K562 (cell line): ENCODE results near the gene CCNY. TPM values are rescaled to one million over a fixed set of nuclear protein-coding genes. Genes with fewer than 3 reads are reported as not detected.

ENCODE experiments used
- CBX8 ChIP-seq: fragments of 200-600 bp; sonication (generic); IDR thresholded peaks from 2 replicates; pipeline ENCODE4 v1.6.1; 2012; ENCODE audit warnings: borderline replicate concordance, mixed run types, low read depth, mild to moderate bottlenecking, moderate library complexity, mixed read lengths, low read length, control low read depth, inconsistent platforms; ENCODE audit not compliant: poor library complexity, severe bottlenecking; ENCODE audit errors: extremely low read depth
- FOXJ3 ChIP-seq: sonication (generic); formaldehyde crosslinking; IDR thresholded peaks from 2 replicates; pipeline ENCODE4 v1.4.0; 2020; ENCODE audit warnings: mild to moderate bottlenecking, missing genetic modification reagents
- HEY1 ChIP-seq: fragments of 250-450 bp; sonication (Bioruptor Pico); IDR thresholded peaks from 2 replicates; pipeline ENCODE4 v1.5.0; 2020; ENCODE audit warnings: mild to moderate bottlenecking, moderate library complexity, borderline replicate concordance
- HMG20B ChIP-seq: fragments of 250-450 bp; sonication (Bioruptor Pico); IDR thresholded peaks from 2 replicates; pipeline ENCODE4 v1.5.0; 2021; ENCODE audit warnings: mild to moderate bottlenecking
- HOXB6 ChIP-seq: fragments of 250-450 bp; sonication (Bioruptor Pico); IDR thresholded peaks from 2 replicates; pipeline ENCODE4 v1.5.1; 2022; ENCODE audit warnings: mild to moderate bottlenecking, borderline replicate concordance
- IRF2 ChIP-seq: sonication (generic); formaldehyde crosslinking; IDR thresholded peaks from 2 replicates; pipeline ENCODE4 v1.8.1; 2022; ENCODE audit warnings: mild to moderate bottlenecking, missing genetic modification reagents
- KLF13 ChIP-seq: fragments of 450-650 bp; IDR thresholded peaks from 2 replicates; pipeline ENCODE4 v1.6.1; 2016; ENCODE audit warnings: missing genetic modification characterization, low read depth, mild to moderate bottlenecking, missing compliant biosample characterization, moderate library complexity, borderline replicate concordance
- LARP7 ChIP-seq: fragments of 450-650 bp; IDR thresholded peaks from 2 replicates; pipeline ENCODE4 v1.6.1; 2016
- NCOA6 ChIP-seq: fragments of 450-650 bp; IDR thresholded peaks from 2 replicates; pipeline ENCODE4 v1.6.1; 2017; ENCODE audit warnings: mild to moderate bottlenecking
- NFIX ChIP-seq: fragments of 250-450 bp; sonication (Bioruptor Pico); IDR thresholded peaks from 2 replicates; pipeline ENCODE4 v1.4.0; 2020; ENCODE audit warnings: low read depth, mild to moderate bottlenecking, moderate library complexity
- OTX1 ChIP-seq: fragments of 450-650 bp; formaldehyde crosslinking; IDR thresholded peaks from 2 replicates; pipeline ENCODE4 v1.4.0; 2022; ENCODE audit warnings: mild to moderate bottlenecking
- RBM25 ChIP-seq: fragments of 200-400 bp; formaldehyde crosslinking; IDR thresholded peaks from 2 replicates; pipeline ENCODE4 v1.6.1; 2018; ENCODE audit warnings: low read length, low read depth, moderate library complexity; ENCODE audit not compliant: severe bottlenecking
- SAFB ChIP-seq: fragments of 200-400 bp; formaldehyde crosslinking; IDR thresholded peaks from 2 replicates; pipeline ENCODE4 v1.6.1; 2017; ENCODE audit warnings: low read depth, low read length, borderline replicate concordance
- TARDBP ChIP-seq: fragments of 450-650 bp; IDR thresholded peaks from 2 replicates; pipeline ENCODE4 v1.6.1; 2016
- ZBED1 ChIP-seq: IDR thresholded peaks from 2 replicates; pipeline ENCODE4 v1.6.1; 2014
- ZEB2 ChIP-seq: fragments of 450-650 bp; IDR thresholded peaks from 2 replicates; pipeline ENCODE4 v1.6.1; 2016
- ZNF124 ChIP-seq: sonication (generic); formaldehyde crosslinking; IDR thresholded peaks from 2 replicates; pipeline ENCODE4 v1.8.1; 2022; ENCODE audit warnings: missing genetic modification reagents
- ZNF23 ChIP-seq: fragments of 250-450 bp; sonication (Bioruptor Pico); IDR thresholded peaks from 2 replicates; pipeline ENCODE4 v1.4.0; 2020; ENCODE audit warnings: mild to moderate bottlenecking
- polyA plus RNA-seq, 8 experiments: library from polyadenylated mRNA; depleted of rRNA in 4 of 8; stranded (reverse) in 5 of 8; unstranded in 3 of 8; fragments of >200 nt; fragmentation: Nextera tagmentation in 2 of 8; fragmentation: Illumina TruSeq in 1 of 8; extraction: Ambion mirVana in 2 of 8; extraction: Trizol in 1 of 8; gene quantifications; 2 replicates each; pipeline versions ENCODE4 v1.2.1 to v1.2.3, GENCODE V29; 2011 to 2014; ENCODE audit warnings: inconsistent platforms in 1 of 8, missing spikeins in 1 of 8
- total RNA-seq, 7 experiments: library from RNA; depleted of rRNA in 6 of 7; stranded (reverse); fragments of >200 nt in 6 of 7; fragmentation: Illumina TruSeq in 2 of 7; extraction: Trizol in 2 of 7; gene quantifications; 2 replicates each; pipeline versions ENCODE4 v1.2.1 to v1.2.3, GENCODE V29; 2011 to 2021; ENCODE audit warnings: low replicate concordance in 1 of 7
- TF ChIP-seq, protein P1 (sequence below), 2 experiments: fragments of 450-650 bp in 1 of 2; IDR thresholded peaks; 2 replicates each; pipeline ENCODE4 v1.6.1; 2011 to 2017; ENCODE audit warnings: low read depth in 2 of 2, antibody characterized with exemption in 1 of 2, borderline replicate concordance in 1 of 2, low read length in 1 of 2, mild to moderate bottlenecking in 1 of 2, mixed read lengths in 1 of 2; ENCODE audit not compliant: control insufficient read depth in 1 of 2
- TF ChIP-seq, protein P2 (sequence below): fragments of 450-650 bp; IDR thresholded peaks from 2 replicates; pipeline ENCODE4 v1.6.1; 2017; ENCODE audit warnings: antibody characterized with exemption
- TF ChIP-seq, protein P3 (sequence below): fragments of 450-650 bp; IDR thresholded peaks from one replicate; pipeline ENCODE4 v1.6.1; 2018; ENCODE audit warnings: mild to moderate bottlenecking, moderate library complexity; ENCODE audit not compliant: partially characterized antibody
- TF ChIP-seq, protein P4 (sequence below): fragments of 450-650 bp; IDR thresholded peaks from 2 replicates; pipeline ENCODE4 v1.6.1; 2016; ENCODE audit warnings: borderline replicate concordance

Gene CCNY
- total and polyA plus RNA-seq, 9 of the 15 experiments (the other 6 are each of a cell fraction or from before 2014, with no cell fraction given), result 8.4 to 109 (median 38.6) TPM

DNA sequence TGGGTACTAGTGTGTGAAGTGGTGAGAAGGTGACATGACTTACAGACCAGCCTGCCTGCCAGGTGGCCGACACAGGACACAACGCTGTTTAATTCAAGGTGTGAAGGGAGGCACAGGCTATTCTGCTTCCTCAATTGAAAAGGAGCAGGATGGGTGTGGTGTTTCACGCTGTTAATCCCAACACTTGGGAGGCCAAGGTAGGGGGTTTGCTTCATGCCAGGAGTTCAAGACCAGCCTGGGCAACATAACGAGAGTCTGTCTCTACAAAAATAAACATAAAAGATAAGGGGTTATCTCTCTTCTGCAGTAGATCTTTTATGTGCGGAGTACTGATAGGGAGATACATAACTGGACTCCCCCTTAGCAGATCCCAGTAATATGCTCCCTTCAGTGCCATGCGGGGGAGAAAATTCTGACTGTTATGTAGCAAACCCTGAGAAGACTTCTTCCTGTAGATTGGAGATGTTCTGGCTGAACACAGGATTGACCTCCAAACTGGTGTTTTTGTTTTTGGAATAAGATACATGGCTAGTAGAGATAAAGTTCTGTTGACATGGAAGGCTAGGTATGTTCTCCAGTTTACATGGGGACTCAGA lies 63.2 kb downstream of the CCNY start (continued):
- TF ChIP-seq, protein P1, sequence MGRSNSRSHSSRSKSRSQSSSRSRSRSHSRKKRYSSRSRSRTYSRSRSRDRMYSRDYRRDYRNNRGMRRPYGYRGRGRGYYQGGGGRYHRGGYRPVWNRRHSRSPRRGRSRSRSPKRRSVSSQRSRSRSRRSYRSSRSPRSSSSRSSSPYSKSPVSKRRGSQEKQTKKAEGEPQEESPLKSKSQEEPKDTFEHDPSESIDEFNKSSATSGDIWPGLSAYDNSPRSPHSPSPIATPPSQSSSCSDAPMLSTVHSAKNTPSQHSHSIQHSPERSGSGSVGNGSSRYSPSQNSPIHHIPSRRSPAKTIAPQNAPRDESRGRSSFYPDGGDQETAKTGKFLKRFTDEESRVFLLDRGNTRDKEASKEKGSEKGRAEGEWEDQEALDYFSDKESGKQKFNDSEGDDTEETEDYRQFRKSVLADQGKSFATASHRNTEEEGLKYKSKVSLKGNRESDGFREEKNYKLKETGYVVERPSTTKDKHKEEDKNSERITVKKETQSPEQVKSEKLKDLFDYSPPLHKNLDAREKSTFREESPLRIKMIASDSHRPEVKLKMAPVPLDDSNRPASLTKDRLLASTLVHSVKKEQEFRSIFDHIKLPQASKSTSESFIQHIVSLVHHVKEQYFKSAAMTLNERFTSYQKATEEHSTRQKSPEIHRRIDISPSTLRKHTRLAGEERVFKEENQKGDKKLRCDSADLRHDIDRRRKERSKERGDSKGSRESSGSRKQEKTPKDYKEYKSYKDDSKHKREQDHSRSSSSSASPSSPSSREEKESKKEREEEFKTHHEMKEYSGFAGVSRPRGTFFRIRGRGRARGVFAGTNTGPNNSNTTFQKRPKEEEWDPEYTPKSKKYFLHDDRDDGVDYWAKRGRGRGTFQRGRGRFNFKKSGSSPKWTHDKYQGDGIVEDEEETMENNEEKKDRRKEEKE (IDR thresholded peaks at IDR 0.05; ENCODE audit: borderline replicate concordance in 1 of 2, control insufficient read depth in 1 of 2, low read depth in 2 of 2, low read length in 1 of 2), result no peak
- TF ChIP-seq OTX1 (CRISPR knock-in tag), result no peak
- no peak for TF ChIP-seq KLF13
- TF ChIP-seq, protein P2, sequence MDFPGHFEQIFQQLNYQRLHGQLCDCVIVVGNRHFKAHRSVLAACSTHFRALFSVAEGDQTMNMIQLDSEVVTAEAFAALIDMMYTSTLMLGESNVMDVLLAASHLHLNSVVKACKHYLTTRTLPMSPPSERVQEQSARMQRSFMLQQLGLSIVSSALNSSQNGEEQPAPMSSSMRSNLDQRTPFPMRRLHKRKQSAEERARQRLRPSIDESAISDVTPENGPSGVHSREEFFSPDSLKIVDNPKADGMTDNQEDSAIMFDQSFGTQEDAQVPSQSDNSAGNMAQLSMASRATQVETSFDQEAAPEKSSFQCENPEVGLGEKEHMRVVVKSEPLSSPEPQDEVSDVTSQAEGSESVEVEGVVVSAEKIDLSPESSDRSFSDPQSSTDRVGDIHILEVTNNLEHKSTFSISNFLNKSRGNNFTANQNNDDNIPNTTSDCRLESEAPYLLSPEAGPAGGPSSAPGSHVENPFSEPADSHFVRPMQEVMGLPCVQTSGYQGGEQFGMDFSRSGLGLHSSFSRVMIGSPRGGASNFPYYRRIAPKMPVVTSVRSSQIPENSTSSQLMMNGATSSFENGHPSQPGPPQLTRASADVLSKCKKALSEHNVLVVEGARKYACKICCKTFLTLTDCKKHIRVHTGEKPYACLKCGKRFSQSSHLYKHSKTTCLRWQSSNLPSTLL, result 0 out of 2 replicates have a peak, but pooled peaks have one; percentile 58
- no peak for TF ChIP-seq CBX8
- no peak for TF ChIP-seq ZNF23 (CRISPR knock-in tag)
- no peak for TF ChIP-seq RBM25
- TF ChIP-seq SAFB, result no peak
- no peak for TF ChIP-seq HMG20B
- TF ChIP-seq HOXB6, result no peak
- peak; percentile 88 for TF ChIP-seq ZEB2
- TF ChIP-seq, protein P3, sequence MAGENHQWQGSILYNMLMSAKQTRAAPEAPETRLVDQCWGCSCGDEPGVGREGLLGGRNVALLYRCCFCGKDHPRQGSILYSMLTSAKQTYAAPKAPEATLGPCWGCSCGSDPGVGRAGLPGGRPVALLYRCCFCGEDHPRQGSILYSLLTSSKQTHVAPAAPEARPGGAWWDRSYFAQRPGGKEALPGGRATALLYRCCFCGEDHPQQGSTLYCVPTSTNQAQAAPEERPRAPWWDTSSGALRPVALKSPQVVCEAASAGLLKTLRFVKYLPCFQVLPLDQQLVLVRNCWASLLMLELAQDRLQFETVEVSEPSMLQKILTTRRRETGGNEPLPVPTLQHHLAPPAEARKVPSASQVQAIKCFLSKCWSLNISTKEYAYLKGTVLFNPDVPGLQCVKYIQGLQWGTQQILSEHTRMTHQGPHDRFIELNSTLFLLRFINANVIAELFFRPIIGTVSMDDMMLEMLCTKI, result no peak
- TF ChIP-seq HEY1 (CRISPR knock-in tag), result peak; percentile 50; the same call in 1 of the 2 replicates
- no peak for TF ChIP-seq LARP7
- TF ChIP-seq NCOA6, result no peak
- no peak for TF ChIP-seq ZNF124 (CRISPR knock-in tag)
- TF ChIP-seq TARDBP, result no peak
- no peak for TF ChIP-seq NFIX (CRISPR knock-in tag)
- no peak for TF ChIP-seq IRF2 (CRISPR knock-in tag)
- no peak for TF ChIP-seq FOXJ3 (CRISPR knock-in tag)
- no peak for TF ChIP-seq ZBED1
- TF ChIP-seq, protein P4, sequence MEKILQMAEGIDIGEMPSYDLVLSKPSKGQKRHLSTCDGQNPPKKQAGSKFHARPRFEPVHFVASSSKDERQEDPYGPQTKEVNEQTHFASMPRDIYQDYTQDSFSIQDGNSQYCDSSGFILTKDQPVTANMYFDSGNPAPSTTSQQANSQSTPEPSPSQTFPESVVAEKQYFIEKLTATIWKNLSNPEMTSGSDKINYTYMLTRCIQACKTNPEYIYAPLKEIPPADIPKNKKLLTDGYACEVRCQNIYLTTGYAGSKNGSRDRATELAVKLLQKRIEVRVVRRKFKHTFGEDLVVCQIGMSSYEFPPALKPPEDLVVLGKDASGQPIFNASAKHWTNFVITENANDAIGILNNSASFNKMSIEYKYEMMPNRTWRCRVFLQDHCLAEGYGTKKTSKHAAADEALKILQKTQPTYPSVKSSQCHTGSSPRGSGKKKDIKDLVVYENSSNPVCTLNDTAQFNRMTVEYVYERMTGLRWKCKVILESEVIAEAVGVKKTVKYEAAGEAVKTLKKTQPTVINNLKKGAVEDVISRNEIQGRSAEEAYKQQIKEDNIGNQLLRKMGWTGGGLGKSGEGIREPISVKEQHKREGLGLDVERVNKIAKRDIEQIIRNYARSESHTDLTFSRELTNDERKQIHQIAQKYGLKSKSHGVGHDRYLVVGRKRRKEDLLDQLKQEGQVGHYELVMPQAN, result no peak
